ENCODE measurements around the gene ZNF532.
"Not testable (repeated sequence)": the region's sequence is repeated elsewhere in the genome, so short reads cannot be mapped to it uniquely, and the experiment has no call there.

The ZNF532 gene, protein sequence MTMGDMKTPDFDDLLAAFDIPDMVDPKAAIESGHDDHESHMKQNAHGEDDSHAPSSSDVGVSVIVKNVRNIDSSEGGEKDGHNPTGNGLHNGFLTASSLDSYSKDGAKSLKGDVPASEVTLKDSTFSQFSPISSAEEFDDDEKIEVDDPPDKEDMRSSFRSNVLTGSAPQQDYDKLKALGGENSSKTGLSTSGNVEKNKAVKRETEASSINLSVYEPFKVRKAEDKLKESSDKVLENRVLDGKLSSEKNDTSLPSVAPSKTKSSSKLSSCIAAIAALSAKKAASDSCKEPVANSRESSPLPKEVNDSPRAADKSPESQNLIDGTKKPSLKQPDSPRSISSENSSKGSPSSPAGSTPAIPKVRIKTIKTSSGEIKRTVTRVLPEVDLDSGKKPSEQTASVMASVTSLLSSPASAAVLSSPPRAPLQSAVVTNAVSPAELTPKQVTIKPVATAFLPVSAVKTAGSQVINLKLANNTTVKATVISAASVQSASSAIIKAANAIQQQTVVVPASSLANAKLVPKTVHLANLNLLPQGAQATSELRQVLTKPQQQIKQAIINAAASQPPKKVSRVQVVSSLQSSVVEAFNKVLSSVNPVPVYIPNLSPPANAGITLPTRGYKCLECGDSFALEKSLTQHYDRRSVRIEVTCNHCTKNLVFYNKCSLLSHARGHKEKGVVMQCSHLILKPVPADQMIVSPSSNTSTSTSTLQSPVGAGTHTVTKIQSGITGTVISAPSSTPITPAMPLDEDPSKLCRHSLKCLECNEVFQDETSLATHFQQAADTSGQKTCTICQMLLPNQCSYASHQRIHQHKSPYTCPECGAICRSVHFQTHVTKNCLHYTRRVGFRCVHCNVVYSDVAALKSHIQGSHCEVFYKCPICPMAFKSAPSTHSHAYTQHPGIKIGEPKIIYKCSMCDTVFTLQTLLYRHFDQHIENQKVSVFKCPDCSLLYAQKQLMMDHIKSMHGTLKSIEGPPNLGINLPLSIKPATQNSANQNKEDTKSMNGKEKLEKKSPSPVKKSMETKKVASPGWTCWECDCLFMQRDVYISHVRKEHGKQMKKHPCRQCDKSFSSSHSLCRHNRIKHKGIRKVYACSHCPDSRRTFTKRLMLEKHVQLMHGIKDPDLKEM (N-terminal part only)

DNA sequence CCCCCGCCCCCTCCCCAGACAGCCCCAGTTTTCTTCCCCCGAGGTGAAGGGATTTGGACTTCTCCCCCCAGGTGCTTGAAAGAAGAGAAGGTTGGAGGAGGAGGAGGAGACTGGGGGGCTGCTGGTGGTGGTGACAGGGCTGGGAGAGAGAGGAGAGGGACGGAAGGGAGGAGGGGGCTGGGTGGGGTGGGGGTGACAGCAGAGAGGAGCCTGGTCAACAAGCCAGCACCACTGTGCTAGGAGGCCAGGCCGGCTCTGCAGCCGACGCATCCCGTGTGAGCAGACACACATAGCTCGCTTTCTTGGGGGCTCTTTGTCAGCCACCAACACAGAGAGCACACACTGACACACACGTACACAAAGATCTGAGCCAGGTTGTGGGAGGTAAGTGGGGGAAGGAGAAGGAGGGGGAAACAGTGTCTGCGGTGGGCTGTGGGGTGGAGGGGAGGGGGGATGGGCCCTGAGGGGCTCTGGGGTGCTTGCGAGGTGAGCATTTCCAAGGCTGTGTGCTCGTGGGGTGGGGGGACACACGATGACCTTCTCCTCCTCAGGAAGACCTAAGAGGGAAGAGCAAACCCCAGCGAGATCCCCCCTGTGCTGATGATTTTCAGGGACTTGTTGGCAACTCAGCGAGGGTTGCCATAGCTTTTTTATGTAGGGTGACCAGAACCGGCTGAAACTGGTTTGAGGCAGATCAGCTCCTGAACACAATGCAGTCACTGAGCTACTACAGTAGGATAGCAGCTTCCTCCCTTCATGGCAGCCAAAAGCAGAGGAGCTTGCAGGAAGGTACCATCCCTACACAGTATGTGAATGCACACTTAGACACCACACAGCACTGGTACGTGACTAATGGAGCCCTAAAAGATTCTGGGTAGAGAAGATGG, at the start of gene ZNF532:
ZNF532 (plus strand) TSS at position 732 of the 887 bp plus-strand sequence. CDS start 53,411 bp downstream, outside the sequence.
- Histone ChIP-seq H3K4me3 (ENCODE audit: low read length in 2 of 2) (peak within 1 kb of the TSS; percentile 63 to 68), H3K4me1 (ENCODE audit: control insufficient read depth, insufficient read depth, low read length) (peaks cover 45% of the 10 kb centered on the region), H3K9ac (ENCODE audit: low read length in 2 of 2) (peak within 1 kb of the TSS; percentile 68 to 73), H3K27ac (ENCODE audit: low read length) (peak within 1 kb of the TSS; percentile 88), H3K9me3 (ENCODE audit: control insufficient read depth in 2 of 2, low read length in 2 of 2) (no peaks in the 10 kb centered on the region), H3K27me3 (ENCODE audit: control insufficient read depth in 1 of 2, insufficient read depth in 2 of 2, low read length in 2 of 2) (no peaks in the 10 kb centered on the region), H3K36me3 (ENCODE audit: control insufficient read depth in 2 of 2, insufficient read depth in 2 of 2, low read length in 2 of 2) (peaks cover 15 to 17% of the 10 kb centered on the region in 2 donors)

DNA sequence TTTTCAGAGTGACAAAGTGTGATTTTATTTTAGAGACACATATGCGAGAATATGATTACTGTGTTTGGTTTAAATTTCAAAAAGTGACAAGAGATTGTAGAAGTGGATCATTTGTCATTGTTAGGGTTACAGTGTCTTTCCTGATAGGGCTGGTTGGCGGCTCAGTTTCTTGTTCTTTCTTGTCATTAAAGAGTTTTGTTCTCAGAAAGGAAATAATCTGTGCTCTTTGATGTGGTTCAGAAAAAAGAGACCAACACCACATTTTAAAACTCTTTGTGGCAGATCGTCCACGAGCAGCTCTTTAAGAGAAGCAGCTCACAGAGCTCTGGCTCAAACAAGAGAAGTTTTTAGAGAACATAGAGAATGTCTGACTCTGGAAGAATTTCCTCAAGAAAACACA, 45.6 kb upstream of the ZNF532 start:
- H3K27me3 ChIP-seq (ENCODE audit: control insufficient read depth in 1 of 2, insufficient read depth in 2 of 2, low read length in 2 of 2), result no peaks in the 10 kb centered on the region
- no peaks in the 10 kb centered on the region for H3K36me3 ChIP-seq (ENCODE audit: control insufficient read depth in 2 of 2, insufficient read depth in 2 of 2, low read length in 2 of 2)
- no peak overlapping the region for H3K4me3 ChIP-seq (ENCODE audit: low read length in 2 of 2)
- no peaks in the 10 kb centered on the region for H3K9me3 ChIP-seq (ENCODE audit: control insufficient read depth in 2 of 2, low read length in 2 of 2)
- no peak overlapping the region for H3K9ac ChIP-seq (ENCODE audit: low read length in 2 of 2)
- no peak overlapping the region for H3K27ac ChIP-seq (ENCODE audit: low read length)
- H3K4me1 ChIP-seq (ENCODE audit: control insufficient read depth, insufficient read depth, low read length), result no peaks in the 10 kb centered on the region

DNA sequence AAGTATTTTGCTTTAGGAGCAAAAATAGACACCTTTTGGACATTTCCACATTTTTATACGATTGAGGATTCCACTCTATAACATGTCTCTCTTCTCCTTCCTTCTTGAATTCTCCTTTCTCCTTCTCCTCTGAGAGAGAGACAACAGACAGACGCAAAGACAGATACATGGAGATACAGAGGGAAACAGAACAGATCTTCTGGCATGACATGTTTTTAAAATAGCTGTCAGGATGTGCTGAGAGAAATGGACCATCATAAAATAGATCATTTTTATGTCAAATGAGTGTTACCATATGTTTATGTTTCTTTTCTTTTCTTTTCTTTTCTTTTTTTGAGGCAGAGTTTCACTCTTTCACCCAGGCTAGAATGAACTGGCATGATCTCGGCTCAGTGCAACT, 44.4 kb upstream of the ZNF532 start:
- H3K4me3 ChIP-seq (ENCODE audit: low read length in 2 of 2), result no peak overlapping the region
- H3K27me3 ChIP-seq (ENCODE audit: control insufficient read depth in 1 of 2, insufficient read depth in 2 of 2, low read length in 2 of 2), result no peaks in the 10 kb centered on the region
- H3K9ac ChIP-seq (ENCODE audit: low read length in 2 of 2), result no peak overlapping the region
- no peaks in the 10 kb centered on the region for H3K9me3 ChIP-seq (ENCODE audit: control insufficient read depth in 2 of 2, low read length in 2 of 2)
- H3K36me3 ChIP-seq (ENCODE audit: control insufficient read depth in 2 of 2, insufficient read depth in 2 of 2, low read length in 2 of 2), result no peaks in the 10 kb centered on the region
- H3K27ac ChIP-seq (ENCODE audit: low read length), result no peak overlapping the region
- H3K4me1 ChIP-seq (ENCODE audit: control insufficient read depth, insufficient read depth, low read length), result no peaks in the 10 kb centered on the region

DNA sequence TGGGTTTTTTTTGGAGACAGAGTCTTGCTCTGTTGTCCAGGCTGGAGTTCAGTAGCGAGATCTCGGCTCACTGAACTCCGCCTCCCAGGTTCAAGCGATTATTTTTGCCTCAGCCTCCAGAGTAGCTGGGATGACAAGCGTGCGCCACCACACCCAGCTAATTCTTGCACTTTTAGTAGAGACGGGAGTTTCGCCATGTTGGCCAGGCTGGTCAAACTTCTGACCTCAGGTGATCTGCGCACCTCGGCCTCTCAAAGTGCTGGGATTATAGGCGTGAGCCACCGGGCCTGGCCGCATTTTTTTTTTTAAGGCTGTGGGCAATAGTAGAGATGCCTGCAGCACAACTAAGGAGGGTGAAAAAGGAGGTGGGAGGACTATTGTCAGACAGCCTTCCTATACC, 41.7 kb upstream of the ZNF532 start:
- H3K4me3 ChIP-seq (ENCODE audit: low read length in 2 of 2), result no peak overlapping the region
- no peak overlapping the region for H3K9ac ChIP-seq (ENCODE audit: low read length in 2 of 2)
- H3K4me1 ChIP-seq (ENCODE audit: control insufficient read depth, insufficient read depth, low read length), result no peaks in the 10 kb centered on the region
- H3K27ac ChIP-seq (ENCODE audit: low read length), result no peak overlapping the region
- no peaks in the 10 kb centered on the region for H3K27me3 ChIP-seq (ENCODE audit: control insufficient read depth in 1 of 2, insufficient read depth in 2 of 2, low read length in 2 of 2)
- no peaks in the 10 kb centered on the region for H3K36me3 ChIP-seq (ENCODE audit: control insufficient read depth in 2 of 2, insufficient read depth in 2 of 2, low read length in 2 of 2)
- no peaks in the 10 kb centered on the region for H3K9me3 ChIP-seq (ENCODE audit: control insufficient read depth in 2 of 2, low read length in 2 of 2)

DNA sequence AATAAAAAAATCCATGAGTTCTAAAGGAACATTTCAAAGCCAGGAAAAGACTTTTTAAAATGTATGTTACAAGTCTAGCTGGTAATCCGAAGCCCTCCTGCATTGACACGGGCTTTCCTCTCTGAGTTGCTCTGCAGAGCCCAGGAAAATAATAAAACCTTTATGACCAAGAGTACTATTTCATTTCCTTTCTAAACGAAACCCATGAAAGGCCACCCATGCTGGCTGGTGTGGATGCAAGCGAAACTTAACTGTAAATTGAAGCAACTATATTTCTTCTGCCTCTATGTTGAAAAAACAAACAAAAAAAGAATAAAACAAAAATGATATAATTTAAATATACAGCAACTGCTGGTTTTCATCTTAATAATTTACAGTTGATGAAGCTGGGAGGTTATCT, 41.3 kb upstream of the ZNF532 start:
- Histone ChIP-seq H3K4me1 (ENCODE audit: control insufficient read depth, insufficient read depth, low read length) (no peaks in the 10 kb centered on the region), H3K36me3 (ENCODE audit: control insufficient read depth in 2 of 2, insufficient read depth in 2 of 2, low read length in 2 of 2) (no peaks in the 10 kb centered on the region), H3K27ac (ENCODE audit: low read length) (no peak overlapping the region), H3K9ac (ENCODE audit: low read length in 2 of 2) (no peak overlapping the region), H3K4me3 (ENCODE audit: low read length in 2 of 2) (no peak overlapping the region), H3K9me3 (ENCODE audit: control insufficient read depth in 2 of 2, low read length in 2 of 2) (no peaks in the 10 kb centered on the region), H3K27me3 (ENCODE audit: control insufficient read depth in 1 of 2, insufficient read depth in 2 of 2, low read length in 2 of 2) (no peaks in the 10 kb centered on the region)

DNA sequence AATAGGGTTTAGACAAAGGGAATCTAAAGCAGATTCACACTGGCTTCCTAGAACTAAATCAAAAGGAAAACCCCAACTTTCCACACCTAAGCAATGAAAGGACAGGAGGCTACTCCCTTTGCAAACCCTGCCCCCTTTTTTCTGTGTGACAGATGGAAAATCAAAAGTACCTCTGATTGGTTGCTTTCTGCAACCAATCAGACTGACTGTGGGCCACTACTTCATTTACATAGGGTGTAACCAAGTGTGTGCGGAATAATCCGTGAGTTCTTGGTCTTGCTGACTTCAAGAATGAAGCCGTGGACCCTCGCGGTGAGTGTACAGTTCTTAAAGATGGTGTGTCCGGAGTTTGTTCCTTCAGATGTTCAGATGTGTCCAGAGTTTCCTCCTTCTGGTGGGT, 37.8 kb upstream of the ZNF532 start:
- not testable (repeated sequence) for H3K36me3 ChIP-seq (ENCODE audit: control insufficient read depth in 2 of 2, insufficient read depth in 2 of 2, low read length in 2 of 2); H3K27ac ChIP-seq (ENCODE audit: low read length); H3K9ac ChIP-seq (ENCODE audit: low read length in 2 of 2); H3K27me3 ChIP-seq (ENCODE audit: control insufficient read depth in 1 of 2, insufficient read depth in 2 of 2, low read length in 2 of 2); H3K4me3 ChIP-seq (ENCODE audit: low read length in 2 of 2); H3K9me3 ChIP-seq (ENCODE audit: control insufficient read depth in 2 of 2, low read length in 2 of 2); H3K4me1 ChIP-seq (ENCODE audit: control insufficient read depth, insufficient read depth, low read length)

DNA sequence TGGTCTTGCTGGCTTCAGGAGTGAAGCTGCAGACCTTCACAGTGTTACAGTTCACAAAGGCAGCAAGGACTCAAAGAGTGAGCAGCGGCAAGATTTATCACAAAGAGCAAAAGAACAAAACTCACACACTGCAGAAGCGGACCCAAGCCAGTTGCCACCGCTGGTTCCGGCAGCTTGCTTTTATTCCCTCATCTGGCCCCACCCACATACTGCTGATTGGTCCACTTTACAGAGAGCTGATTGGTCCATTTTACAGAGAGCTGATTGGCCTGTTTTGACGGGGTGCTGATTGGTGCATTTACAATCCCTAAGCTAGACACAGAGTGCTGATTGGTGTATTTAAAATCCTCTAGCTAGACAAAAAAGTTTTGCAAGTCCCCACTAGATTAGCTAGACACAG, 37.2 kb upstream of the ZNF532 start:
- Histone ChIP-seq H3K9me3 (ENCODE audit: control insufficient read depth in 2 of 2, low read length in 2 of 2) (no peaks in the 10 kb centered on the region), H3K9ac (ENCODE audit: low read length in 2 of 2) (no peak overlapping the region), H3K27ac (ENCODE audit: low read length) (no peak overlapping the region), H3K27me3 (ENCODE audit: control insufficient read depth in 1 of 2, insufficient read depth in 2 of 2, low read length in 2 of 2) (no peaks in the 10 kb centered on the region), H3K36me3 (ENCODE audit: control insufficient read depth in 2 of 2, insufficient read depth in 2 of 2, low read length in 2 of 2) (no peaks in the 10 kb centered on the region), H3K4me3 (ENCODE audit: low read length in 2 of 2) (no peak overlapping the region), H3K4me1 (ENCODE audit: control insufficient read depth, insufficient read depth, low read length) (no peaks in the 10 kb centered on the region)

DNA sequence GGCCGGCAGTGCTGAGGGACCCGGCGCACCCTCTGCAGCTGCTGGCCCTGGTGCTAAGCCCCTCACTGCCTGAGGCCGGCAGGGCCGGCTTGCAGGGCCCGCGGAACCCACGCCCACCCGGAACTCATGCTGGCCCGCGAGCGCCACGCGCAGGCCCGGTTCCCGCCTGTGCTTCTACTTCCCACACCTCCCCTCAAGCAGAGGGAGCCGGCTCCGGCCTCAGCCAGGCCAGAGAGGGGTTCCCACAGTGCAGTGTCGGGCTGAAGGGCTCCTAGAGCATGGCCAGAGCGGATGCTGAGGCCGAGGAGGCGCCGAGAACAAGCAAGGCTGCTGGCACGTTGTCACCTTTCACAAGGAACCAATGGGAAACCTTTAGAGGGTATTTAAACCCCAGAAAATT, 36.8 kb upstream of the ZNF532 start:
- H3K9me3 ChIP-seq (ENCODE audit: control insufficient read depth in 2 of 2, low read length in 2 of 2), result no peaks in the 10 kb centered on the region
- no peak overlapping the region for H3K4me3 ChIP-seq (ENCODE audit: low read length in 2 of 2)
- no peaks in the 10 kb centered on the region for H3K4me1 ChIP-seq (ENCODE audit: control insufficient read depth, insufficient read depth, low read length)
- H3K9ac ChIP-seq (ENCODE audit: low read length in 2 of 2), result no peak overlapping the region
- H3K27me3 ChIP-seq (ENCODE audit: control insufficient read depth in 1 of 2, insufficient read depth in 2 of 2, low read length in 2 of 2), result no peaks in the 10 kb centered on the region
- H3K36me3 ChIP-seq (ENCODE audit: control insufficient read depth in 2 of 2, insufficient read depth in 2 of 2, low read length in 2 of 2), result no peaks in the 10 kb centered on the region
- H3K27ac ChIP-seq (ENCODE audit: low read length), result no peak overlapping the region

DNA sequence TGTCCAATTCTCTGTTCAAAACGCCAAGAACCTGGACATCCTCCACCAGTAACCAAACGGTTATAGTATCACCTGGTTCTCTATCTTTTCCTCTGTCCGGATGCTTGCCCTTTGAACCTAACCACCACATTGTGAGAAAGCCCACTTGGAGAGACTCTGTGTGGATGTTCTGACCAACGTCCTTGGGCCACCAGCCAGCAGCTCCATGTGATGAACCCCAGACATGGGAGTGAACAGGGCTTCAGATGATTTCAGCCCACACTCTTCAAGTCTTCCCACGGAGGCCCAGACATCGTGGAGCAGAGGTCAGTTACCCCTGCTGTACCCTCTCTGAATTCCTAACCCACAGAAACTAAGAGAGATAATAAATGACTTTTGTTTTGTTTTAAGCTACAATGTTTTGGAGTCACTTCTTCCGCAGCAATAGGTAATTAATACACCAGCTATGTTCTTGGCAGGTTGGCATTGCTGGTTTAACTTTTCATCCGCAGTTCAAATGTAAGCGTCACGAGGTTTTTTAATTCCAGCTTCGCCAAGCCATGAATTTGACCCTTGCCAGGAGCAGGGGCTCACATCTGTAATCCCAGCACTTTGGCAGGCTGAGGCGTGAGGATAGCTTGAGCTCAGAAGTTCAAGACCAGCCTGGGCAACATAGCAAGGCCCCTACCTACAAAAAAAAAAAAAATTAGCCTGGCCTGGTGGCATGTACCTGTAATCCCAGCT, 36.1 kb upstream of the ZNF532 start:
- H3K27ac ChIP-seq (ENCODE audit: low read length), result no peak overlapping the region

More for the DNA sequence above, 36.1 kb upstream of the ZNF532 start:
- H3K4me1 ChIP-seq (ENCODE audit: control insufficient read depth, insufficient read depth, low read length), result no peaks in the 10 kb centered on the region
- H3K36me3 ChIP-seq (ENCODE audit: control insufficient read depth in 2 of 2, insufficient read depth in 2 of 2, low read length in 2 of 2), result no peaks in the 10 kb centered on the region
- no peak overlapping the region for H3K4me3 ChIP-seq (ENCODE audit: low read length in 2 of 2)
- no peaks in the 10 kb centered on the region for H3K27me3 ChIP-seq (ENCODE audit: control insufficient read depth in 1 of 2, insufficient read depth in 2 of 2, low read length in 2 of 2)
- H3K9me3 ChIP-seq (ENCODE audit: control insufficient read depth in 2 of 2, low read length in 2 of 2), result no peaks in the 10 kb centered on the region
- H3K9ac ChIP-seq (ENCODE audit: low read length in 2 of 2), result no peak overlapping the region
